Measurements from ENCODE around the gene SPRED1.
A peak's percentile ranks its signal among the peaks of the same experiment; 100 is the strongest.
"Not testable (repeated sequence)": the region's sequence is repeated elsewhere in the genome, so short reads cannot be mapped to it uniquely, and the experiment has no call there.

Gene SPRED1

GRCh38 chr15:38237021-38237420 is 15.6 kb upstream of the SPRED1 start:
- not testable (repeated sequence) for DNase-seq

- no peak for DNase-seq
Measured at GRCh38 chr15:38238311-38238710, 14.3 kb upstream of the SPRED1 start.

GRCh38 chr15:38242055-38242454 is 10.6 kb upstream of the SPRED1 start:
- DNase-seq, result no peak

- DNase-seq, result no peak
Measured at GRCh38 chr15:38243278-38244055, 9.2 kb upstream of the SPRED1 start.

- DNase-seq, result no peak
Measured at GRCh38 chr15:38247336-38247735, 5.3 kb upstream of the SPRED1 start.

GRCh38 chr15:38253351-38253781 is 730 bp downstream of the SPRED1 start:
- DNase-seq, result no peak

GRCh38 chr15:38254051-38254883 is 1.6 kb downstream of the SPRED1 start:
- DNase-seq, result peak; percentile 11

- DNase-seq, result no peak
Measured at GRCh38 chr15:38255690-38256089, 3.1 kb downstream of the SPRED1 start.

- no peak for DNase-seq
Measured at GRCh38 chr15:38257676-38258075, 5.0 kb downstream of the SPRED1 start.

- no peak for DNase-seq
Measured at GRCh38 chr15:38259134-38259533, 6.5 kb downstream of the SPRED1 start.

GRCh38 chr15:38260077-38260476 is 7.4 kb downstream of the SPRED1 start:
- no peak for DNase-seq

GRCh38 chr15:38263251-38263650 is 10.6 kb downstream of the SPRED1 start:
- no peak for DNase-seq

- DNase-seq, result no peak
Measured at GRCh38 chr15:38263996-38264395, 11.4 kb downstream of the SPRED1 start.

GRCh38 chr15:38266247-38266986 is 13.8 kb downstream of the SPRED1 start:
- no peak for DNase-seq

- no peak for DNase-seq
Measured at GRCh38 chr15:38267421-38268022, 14.9 kb downstream of the SPRED1 start.

GRCh38 chr15:38271144-38271543 is 18.5 kb downstream of the SPRED1 start:
- no peak for DNase-seq

- DNase-seq, result no peak
Measured at GRCh38 chr15:38271895-38272294, 19.3 kb downstream of the SPRED1 start.

GRCh38 chr15:38272431-38272830 is 19.8 kb downstream of the SPRED1 start:
- DNase-seq, result not testable (repeated sequence)

GRCh38 chr15:38274135-38274534 is 21.5 kb downstream of the SPRED1 start:
- DNase-seq, result no peak

GRCh38 chr15:38275959-38276358 is 23.3 kb downstream of the SPRED1 start:
- no peak for DNase-seq

- DNase-seq, result not testable (repeated sequence)
Measured at GRCh38 chr15:38277281-38277680, 24.6 kb downstream of the SPRED1 start.

- DNase-seq, result no peak
Measured at GRCh38 chr15:38281031-38281430, 28.4 kb downstream of the SPRED1 start.

- DNase-seq, result no peak
Measured at GRCh38 chr15:38283010-38283409, 30.4 kb downstream of the SPRED1 start.

Measured in NCI-H187 treated with DMSO at 0.1 percent for 48 hours (cell line).